GM19468 (cell line): ENCODE data around the gene WWOX.

Source experiments
- ATAC-seq: cut with Tn5 transposase; IDR thresholded peaks from one replicate; pipeline ENCODE4 v1.9.1; 2021; ENCODE audit warnings: mild to moderate bottlenecking, moderate library complexity, moderate number of reproducible peaks; ENCODE audit not compliant: unreplicated experiment; ENCODE audit errors: extremely low read depth

WWOX gene

DNA sequence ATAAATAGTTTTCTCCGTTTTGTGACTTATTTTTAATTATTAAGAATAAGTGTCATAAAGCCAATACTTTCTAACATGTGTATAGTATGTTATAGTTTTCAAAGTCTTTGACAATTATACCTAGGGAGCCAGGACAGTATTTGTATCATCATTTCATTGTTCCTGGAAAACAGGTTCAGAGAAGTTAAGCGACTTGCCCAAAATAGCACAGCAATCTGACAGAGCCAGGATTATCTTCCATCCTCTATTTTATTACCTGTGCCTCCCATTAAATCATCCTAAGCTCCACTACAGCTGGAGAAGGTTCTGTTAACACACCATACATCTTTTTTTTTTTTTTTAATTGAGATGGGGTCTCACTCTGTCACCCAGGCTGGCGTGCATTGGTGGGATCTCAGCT, 782.7 kb downstream of the WWOX start:
- ATAC-seq = no peak

DNA sequence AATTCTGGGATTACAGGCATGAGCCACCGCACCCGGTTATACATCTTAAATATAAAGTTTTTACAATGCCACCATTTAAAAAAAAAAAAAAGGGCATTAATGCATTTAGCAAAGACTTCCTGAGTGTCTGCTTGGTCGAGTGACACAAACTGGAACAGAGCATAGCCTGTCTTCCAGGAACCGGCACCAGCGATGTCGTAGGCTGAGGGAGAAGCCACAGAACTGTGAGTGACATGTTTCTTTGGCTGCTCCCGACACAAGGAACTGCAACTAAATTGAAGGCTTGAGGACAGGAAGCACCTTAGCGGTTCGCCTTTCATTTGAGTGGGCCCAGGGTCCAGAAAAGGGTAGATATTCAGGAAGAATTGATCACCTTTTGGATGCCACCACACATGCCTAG, 783.3 kb downstream of the WWOX start:
- no peak for ATAC-seq

DNA sequence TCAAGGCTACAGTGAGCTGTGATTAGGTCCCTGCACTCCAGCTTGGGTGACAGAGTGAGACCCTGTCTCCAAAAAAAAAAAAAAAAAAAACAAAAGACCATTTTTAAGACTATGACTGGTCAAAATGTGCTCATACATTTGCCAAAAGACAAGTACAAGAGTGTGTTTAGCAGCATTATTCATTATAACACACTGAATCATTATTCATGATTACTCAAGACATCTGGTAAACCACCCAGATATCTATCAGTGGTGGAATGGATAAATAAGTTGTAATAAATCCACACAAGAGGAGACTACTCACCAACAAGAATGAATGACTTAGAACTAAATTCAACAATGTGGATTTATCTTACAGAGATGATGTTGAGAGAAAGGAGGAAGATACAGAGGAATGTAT, 784.8 kb downstream of the WWOX start:
- no peak for ATAC-seq

DNA sequence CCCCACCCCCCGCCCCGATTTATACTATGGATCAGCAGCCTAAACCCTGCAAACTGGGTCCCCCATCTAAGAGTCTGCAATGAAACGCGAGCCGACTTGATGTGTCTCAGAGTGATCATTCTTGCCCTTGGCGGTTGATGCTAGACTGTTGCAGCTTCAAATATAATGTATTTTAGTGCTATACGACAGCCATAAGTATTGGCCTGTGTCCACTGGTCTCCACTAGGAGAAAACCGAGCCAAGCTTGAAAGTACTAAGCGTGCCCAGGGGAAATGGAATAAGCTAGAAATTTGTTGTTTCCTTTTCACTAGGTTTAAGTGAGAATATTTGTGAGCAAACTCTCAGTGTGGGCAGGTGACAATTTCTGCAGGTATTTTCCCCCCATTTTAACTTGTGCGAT, 789.9 kb downstream of the WWOX start:
- no peak for ATAC-seq

DNA sequence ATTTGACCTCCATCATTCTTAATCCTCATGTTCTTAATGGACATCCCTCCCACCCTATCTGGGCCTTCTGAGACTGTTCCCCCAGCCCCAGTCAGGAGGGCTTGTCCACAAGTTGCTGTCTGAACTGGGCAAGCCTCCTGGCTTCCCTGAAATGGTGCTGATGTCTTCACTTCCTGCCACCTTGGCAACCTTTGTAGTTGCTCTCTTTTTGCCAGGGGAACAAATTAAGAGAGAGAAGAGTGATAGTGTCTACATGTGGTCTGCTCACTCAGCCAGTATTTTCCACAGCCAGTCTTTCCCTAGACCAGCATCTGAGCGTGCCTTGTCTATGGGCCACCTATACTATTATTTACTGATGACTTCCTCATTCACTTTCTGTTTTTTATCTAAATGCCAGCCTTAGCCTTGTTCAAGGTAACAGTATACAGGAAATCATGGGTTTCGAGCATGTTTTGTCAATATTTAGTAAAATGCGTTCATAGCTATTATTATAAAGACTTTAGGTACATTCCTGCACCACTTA, 791.0 kb downstream of the WWOX start:
- ATAC-seq = no peak

DNA sequence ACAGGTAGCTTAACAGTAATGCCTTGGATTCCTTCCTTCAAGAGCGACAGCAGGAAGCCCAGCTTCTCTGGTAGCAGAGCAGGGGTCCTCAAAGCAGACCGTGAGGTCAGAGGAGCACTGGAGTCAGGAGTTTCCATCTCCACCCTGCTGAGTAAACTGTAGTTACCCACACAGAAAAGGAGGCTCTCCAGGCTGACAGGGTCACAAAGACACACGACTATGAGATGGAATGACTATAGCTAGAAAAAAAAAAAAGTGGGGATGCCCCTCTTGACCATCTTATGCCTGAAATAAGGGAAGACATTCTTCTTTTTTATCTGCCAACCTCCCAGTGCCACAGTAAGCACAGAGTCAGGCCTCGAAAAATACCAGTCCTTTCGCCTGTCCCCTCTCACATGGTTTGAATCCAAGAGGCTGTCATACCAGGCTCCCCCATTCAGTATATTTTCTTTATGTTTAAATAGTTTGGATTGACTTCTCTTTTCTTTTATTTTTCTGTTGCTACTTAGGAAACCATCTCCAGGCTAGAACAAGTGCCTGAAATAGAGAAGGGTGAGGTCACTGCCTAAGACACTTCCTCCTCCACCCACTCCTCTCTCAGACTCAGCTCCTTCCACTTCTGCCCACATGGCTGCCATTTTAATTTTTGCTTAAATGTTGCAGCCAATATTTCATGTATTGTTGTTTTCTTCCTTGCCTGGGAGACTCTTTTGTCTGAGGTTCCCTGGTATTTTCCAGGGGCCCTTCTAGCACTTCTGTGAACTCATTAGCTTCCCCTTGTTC, 793.7 kb downstream of the WWOX start:
- ATAC-seq = no peak

DNA sequence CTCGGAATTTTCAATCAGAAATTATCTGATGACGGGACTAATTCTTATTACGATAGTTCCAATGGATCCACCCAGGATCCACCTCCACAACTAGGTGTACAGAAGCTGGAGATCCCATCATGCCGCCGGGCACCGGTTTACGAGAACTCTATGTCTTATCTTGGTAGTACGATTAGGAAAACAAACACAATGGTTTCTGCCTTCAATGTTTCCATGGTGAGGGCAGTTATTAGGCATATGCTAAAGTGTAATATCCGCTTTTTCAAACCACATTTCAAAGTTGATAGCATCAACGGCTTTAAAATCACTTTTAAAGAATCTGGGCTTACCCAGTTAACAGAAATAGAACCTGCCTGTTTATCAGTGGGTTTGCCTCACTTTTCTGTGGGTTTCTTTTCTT, 795.4 kb downstream of the WWOX start:
- no peak for ATAC-seq

DNA sequence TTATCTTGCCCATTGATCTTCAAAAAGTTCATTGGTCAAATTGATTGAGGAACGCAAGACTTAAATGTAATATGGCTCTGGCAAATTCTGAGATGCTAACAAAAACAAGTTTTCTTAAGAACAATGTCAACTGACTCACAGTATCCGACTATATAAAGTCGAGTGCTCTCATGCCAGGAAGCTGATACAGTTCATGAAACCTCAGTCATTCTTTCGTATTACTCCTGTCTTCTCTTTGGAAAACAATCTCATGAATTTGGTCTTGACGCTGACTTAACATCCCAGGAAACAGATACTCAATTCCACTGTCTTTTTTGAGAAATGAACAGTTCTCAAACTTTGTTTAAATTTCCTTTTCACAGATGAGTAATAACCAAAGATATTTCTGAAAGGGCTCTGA, 796.2 kb downstream of the WWOX start:
- no peak for ATAC-seq

DNA sequence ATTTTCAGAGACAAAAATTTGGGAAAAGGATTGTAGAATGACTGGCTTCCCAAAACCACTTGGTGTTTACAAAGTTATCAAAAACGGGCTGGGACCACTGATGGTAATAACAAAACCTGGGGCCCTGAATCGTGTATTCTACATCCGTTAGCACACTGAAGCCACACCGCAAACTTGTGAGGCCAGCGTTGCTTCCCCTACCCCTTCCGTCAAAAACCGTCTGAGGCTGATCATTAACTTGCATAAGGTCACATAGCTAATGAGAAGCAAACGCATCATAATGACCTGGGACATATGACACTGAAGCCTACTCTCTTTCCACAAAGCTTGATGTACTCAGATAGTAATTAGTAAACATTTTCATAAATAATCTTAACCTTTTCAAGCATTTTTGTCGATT, 796.8 kb downstream of the WWOX start:
- ATAC-seq = no peak

DNA sequence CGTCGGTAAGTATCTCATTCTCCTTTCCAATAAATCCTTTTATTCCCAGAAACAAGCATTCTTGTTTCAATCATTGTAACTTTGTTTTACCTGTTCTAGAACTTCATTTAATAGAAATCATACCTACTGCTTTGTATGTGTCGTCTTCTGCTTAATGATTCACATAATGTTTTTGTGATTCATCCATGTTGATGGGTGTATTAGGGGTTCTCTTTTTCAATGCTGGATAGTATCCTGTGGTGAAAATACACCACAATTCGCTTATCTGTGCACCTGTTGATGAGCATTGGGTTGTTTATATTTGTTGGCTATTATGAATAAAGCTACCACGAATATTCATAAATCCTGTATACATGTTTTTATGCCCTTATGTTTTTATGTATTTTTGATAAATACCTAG, 797.8 kb downstream of the WWOX start:
- no peak for ATAC-seq

DNA sequence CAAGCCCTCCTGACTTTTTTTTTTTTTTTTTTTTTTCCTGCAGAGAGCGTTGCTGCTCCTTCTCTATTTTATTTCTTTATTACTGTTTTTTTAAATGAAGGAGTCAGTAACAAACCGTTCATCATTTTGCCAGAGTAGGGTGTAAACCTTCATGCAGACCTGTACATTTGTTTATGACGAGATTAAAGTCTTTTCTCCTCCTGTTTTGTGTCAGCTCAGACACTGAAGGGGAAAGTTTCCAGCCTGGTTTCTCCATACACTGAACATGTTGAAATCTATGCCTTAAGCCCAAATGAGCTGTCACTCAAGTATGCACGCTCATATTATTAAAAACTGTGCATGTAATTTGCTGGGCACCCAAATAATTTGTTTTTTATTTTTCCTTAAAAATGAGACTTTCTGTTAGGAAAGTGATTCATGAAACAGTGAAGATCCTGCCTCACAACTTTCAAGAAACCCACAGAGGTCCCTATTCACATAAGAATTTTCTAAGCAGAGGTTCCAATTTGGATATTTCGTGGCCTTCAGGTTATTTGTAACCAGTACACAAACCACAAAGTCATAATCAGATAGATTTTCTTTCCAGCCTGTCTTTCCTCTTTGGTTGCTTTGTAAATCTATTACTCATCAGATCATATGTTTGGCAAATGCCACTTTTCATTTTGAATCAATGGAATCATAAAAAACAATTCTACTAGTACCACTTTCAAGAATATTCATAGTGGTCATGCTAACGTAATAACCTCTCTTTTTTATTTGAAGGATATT, 800.8 kb downstream of the WWOX start:
- no peak for ATAC-seq

DNA sequence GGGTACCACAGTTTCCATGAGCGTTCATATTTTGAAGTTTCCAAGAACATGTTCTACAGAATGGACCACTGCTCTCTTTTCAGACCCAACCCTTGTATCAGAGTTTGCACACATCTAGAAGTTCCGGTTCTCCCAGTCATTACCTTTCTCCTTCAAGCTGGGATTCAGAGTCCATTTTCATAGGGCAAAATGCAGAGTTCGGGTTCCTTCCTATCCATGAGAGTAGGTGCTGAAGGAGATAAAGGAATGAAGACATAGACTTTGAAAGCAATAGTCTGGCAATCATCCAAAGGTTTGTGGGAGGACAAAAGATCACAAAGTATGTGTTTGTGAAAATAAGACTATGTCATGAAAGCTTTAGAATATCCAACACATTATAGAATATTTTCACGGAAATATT, 801.5 kb downstream of the WWOX start:
- ATAC-seq = no peak

DNA sequence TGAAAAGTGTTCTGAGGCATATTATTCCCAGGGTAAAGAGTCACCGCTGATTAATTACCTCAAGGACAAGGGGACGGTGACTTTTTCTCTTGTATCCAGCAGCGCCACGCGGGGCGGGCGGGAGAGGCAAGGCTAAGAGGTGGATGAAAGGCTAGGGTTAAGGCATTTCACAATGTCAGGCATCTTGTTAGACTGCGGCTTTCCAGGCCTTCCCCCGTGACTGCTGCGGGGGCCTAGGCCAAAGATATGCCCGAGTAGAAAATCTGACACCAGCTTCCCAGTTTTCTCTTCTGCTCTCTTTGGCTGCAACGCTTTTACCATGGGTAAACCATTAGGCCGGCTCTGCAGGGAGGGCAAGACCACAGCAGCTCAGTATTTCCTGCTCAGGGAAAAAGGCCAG, 802.9 kb downstream of the WWOX start:
- ATAC-seq = no peak

DNA sequence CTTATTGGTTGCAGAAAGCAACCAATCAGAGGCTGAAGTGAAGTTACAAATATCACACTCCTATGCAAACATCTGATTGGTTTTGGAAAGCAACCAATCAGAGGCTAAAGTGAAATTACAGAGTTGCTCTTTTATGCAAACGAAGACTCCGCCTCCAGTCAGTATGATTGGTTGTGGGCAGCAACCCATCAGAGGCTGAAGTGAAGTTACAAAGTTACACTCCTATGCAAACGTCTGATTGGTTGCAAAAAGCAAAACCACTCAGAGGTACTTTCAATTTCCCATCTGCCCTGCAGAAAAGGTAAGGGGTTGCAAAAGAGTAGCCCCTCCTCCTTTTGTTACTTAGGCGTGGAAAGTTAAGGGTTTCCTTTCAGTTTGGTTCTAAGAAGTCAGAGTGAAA, 803.8 kb downstream of the WWOX start:
- no peak for ATAC-seq

DNA sequence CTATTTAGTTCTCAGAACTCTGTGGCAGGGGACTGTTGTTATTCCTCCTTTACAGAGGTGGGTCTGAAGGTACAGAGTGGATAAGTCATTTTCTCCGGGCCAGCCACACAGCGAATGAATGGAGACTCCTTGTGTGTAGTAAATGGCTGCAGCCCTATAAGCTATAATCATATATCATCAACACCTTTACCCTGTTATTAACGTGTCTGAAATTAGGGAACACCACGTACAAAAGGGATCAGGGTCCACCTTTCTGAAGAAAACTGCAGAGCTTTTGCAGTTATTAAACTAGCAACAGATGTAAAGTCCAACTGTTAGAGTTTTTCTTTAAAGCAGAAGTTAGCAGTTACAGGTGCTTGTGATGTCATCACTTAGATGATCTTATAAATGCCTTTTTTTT, 804.4 kb downstream of the WWOX start:
- no peak for ATAC-seq

DNA sequence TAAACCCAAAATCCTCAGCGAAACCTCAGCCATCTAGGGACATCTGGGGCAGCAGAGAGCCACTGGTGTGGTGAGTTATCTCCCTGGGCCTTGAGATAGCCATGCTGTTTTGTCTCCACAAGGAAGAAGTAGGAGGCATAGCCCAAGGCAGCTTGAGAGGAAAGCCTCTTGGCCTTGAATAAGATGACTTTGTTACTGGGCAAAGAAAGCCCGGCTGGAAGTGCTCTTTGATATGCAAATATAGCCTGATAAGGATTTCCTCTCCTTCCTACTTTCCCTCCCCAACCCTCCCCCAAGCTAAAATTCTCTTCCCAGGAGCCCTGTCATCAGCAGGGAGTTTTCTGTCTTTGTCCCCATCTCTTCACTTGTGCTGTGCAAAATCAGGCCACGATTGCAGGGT, 806.7 kb downstream of the WWOX start:
- ATAC-seq = no peak

DNA sequence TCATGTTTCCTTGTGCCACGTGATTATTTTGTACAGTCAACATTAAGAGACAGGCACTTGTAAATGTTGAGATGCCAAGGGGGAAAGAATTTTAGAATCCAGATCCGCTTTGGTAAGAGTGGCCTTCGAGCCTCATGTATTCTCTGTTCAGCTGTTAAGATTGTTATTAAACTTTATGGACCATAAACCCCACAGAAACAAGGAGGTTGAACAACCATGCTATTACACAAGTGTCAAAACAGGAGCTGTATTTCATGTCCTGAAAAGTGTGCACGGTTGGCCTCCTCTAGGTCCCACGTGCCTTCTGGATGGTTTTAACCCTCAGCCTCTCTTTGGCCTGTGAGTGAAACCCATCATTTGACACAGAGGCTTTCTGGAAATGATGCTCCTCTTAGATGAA, 809.8 kb downstream of the WWOX start:
- ATAC-seq = no peak

DNA sequence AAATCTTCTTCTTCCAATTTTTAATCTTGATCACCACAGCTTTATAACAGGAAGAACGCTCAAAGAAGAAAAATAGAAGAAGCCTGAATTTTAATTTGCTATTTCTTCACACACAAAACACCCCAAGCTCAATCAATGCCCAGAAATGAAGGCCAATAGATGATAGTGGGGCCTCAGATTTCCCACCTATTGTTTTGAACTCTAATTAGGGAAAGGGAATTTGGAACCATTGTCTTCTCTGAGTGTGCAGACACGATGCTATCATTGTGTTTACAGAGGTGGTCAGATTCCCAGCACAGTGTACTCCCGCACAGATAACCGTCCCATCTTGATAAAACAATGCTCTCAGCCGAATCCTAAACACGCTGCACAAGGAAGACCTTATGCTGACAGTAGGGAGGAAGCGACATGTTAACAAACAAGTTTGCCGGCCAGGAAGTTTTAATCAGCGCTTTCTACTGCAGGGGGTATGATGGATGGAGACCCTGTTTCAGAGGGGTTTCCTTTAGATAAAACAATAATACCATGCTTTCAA, 816.4 kb downstream of the WWOX start:
- no peak for ATAC-seq

DNA sequence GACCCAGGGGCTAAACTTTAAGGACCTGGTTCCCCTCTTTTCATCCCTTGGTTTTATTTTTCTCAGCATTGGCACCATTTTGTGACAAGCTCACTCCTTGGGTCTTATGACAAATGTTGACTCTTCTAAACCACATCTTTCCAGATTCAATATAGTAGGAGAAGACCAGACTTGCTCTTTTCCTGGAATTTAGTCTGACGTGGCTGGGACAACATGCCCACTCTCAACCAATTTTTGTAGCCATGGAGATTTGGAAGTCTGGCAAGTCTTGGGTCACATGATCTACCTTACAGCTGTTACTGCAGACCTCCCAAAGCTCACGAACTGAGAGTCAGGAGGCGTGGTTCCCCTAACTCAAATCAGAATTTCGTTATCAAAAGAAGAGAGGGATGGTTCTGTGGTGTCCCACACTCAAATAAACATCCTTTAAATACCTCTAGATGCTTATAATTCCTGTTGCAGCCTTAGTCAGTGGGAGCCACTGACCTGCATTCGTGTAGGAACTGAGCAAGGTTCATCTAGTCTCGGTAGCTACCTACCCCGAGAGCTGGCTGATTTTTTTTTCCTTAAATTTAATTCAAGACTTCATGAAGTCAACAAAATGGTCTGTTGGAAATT, 817.6 kb downstream of the WWOX start:
- ATAC-seq = no peak

DNA sequence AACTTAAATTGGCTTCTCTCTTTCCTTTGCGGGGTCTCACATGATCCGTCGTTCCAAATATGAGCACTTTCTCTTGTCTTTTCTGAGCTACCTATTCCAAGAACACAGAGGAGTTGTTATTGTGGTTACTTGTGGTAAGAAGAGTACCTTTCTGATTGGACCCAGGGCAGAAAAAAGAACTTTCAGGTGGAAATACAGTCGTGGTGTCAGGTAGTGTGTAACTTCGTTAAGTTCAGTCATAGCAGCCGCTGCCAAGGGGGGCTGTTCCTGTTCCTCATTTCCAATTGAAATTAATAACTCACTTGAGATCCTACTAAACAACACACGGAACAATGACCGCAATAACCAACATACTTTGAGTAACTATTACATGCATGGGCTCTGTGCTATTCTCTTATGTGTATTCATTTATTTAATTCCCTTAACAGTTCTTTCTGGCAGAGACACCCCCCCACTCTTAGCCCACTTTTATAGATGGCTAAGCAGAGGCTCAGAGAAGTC, 819.4 kb downstream of the WWOX start:
- no peak for ATAC-seq

DNA sequence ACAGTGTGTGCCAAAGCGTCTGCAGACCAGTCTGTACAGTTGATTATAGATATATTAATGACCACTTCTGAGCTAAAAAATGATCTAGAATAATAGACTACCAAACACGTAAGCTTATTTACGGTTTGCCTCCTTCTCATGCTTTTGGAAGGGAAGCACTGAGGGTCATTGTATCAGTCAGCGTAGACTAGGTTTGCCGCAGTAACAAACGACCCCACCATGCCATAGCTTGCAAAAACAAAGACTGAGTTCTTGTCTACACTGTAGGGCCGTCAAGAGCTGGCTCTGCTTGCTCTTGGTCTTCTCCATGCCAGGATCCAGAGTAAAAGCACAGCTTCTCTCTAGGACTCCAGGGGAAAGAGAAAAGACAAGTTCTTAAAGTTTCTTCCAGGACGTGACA, 820.4 kb downstream of the WWOX start:
- no peak for ATAC-seq
